GM18858 (cell line): ENCODE data around the gene ETFDH.
A peak's percentile ranks its signal among the peaks of the same experiment; 100 is the strongest.
"Not testable (repeated sequence)": the region's sequence is repeated elsewhere in the genome, so short reads cannot be mapped to it uniquely, and the experiment has no call there.

Experiments used
- ATAC-seq: cut with Tn5 transposase; IDR thresholded peaks from one replicate; pipeline ENCODE4 v1.9.1; 2021; ENCODE audit not compliant: unreplicated experiment

Gene ETFDH

DNA sequence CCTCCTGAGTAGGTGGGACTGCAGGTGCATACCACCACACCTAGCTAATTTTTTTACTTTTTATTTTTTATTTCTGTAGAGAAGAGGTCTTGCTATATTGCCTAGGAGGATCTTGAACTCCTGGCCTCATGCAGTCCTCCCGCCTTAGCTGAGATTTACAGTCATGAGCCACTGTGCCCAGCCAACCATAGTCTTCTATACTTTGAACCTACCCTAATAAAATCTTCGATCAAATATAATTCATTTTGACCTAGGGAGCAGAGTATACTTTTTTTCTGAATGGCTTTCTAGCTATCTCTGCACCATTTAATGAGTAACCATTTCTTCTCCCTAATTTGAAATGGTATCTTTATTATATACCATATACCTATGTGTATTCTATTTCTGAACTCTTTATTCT, 6.7 kb downstream of the ETFDH start:
- ATAC-seq: no peak

DNA sequence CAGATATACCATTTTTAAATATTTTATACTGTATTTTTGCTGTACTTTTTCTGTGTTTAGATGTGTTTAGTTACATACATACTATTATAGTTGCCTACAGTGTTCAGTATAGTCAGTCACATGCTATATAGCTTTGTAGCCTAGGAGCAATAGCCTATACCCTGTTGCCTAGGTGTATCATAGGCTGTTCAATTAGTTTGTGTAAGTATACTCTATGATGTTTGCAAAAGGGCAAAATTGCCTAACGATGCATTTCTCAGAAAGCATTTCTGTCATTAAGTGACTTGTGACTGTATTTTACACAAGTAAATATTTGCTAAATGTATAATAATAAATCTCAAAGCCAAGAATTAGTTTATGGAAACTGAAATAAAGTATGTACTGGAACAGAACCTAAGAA, 9.5 kb downstream of the ETFDH start:
- no peak for ATAC-seq

DNA sequence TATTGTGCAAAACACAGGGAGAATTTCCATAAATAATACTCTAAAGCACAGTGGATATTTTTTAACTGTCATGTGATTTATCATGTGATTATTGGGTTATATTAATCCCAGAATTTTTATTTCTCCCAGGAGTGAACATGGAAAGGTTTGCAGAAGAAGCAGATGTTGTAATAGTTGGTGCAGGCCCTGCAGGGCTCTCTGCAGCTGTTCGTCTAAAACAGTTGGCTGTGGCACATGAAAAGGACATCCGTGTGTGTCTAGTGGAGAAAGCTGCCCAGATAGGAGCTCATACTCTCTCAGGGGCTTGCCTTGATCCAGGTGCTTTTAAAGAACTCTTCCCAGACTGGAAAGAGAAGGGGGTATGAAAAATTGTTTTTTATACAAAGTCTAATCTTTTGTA, 10.0 kb downstream of the ETFDH start:
- no peak for ATAC-seq

DNA sequence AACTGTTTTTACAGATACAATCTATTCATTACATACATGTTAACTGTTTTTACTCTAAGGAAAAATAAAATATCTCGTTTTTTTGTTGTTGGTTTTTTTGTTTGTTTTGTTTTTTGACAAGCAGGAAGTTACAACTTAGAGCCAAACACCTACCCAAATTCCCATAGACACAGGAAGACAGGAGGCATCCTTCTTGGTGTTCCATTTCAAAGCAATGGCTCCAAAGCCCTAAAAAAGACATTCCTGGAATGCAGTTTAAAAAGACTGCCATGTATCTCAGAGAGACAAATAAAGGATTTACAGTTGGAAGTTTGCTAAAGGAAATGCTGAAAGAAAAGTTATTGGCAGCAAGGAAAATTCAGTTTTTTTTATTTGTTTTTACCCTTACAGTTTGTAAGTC, 16.7 kb downstream of the ETFDH start:
- no peak for ATAC-seq

DNA sequence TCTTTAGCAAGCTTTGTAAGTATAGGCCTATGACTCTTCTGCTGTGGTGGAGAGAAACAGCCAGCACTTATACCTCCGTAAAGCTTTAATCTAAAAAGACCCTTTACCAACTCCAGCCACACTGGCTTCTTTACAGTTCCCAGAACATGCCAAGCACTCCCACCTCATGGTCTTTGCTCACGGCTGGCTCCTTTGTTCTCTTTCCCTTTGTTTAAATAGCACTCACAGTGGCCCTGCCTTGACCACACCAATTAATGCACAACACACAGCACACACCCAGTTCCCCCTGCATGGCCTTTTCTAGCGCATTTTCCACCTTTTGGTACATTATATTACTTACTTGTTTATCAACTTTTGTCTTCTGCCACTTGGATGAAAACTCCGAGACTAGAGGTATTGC, 32.2 kb downstream of the ETFDH start:
- ATAC-seq: no peak

DNA sequence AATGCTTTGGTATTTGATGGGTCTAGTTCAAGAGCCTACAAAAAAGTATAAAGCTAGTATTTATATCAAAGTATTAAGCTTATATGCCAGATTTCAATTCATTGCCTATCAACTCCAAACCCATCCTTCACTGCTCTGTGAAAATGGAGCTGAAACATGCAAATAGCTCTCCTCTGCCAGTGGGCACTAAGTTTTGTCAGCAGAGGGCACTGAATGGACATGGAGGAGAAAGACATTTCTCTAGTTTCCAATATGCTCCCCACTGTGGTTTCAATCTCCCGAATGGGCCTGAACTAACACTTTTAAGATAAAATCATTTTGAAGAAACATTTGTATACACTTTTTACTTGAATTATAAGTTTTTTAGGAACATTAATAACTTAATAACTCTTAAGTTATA, 38.7 kb downstream of the ETFDH start:
- no peak for ATAC-seq

DNA sequence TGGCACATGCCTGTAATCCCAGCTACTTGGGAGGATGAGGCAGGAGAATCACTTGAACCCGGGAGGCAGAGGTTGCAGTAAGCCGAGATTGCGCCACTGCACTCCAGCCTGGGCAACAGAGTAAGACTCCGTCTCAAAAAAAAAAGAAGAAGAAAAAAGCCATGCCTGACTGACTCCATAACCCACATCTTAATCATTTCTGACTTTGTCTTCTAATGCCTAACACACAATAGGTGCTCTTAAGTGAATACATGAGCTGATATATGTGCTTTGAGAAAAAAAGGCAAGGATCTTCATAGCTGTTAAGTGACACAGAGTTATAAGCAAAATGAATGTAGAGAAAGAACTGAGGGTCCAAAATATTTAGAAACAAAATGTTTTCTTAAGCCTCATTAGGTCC, 40.5 kb downstream of the ETFDH start:
- ATAC-seq: not testable (repeated sequence)

DNA sequence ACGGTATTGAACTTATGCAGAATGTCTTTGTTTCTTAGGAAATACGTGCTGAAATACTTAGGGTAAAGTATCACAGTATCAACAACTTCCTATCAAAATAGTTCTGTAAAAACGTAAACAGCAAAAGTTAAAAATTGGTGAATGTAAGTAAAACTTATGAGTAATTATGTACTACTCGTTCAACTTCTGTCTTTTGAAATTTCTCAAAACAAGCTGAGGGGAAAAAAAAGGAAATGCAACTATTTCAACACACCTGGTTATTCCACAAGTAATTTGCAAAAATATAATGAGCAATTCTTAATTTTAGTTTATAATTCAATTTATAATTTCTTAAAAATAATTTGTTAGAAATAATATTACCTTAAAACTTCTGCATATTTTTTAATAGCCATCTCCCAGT, 42.8 kb downstream of the ETFDH start:
- ATAC-seq: no peak

DNA sequence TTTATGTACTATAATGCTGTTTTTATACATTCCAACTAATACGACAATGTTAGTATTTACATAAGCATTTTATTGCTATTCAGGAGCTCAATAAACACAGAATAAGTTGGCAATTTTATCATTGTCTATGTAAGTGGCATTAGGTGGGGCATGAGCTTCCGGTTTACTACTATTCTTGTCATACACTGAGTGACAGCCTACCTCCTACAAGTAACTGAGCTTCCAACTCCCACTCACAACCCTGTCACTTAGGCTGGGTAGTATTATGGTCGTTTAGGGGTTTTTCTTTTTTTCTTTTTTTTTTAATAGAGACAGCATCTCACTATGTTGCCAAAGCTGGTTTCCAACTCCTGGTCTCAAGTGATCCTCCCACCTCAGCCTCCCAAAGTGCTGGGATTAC, 43.7 kb downstream of the ETFDH start:
- ATAC-seq: no peak

DNA sequence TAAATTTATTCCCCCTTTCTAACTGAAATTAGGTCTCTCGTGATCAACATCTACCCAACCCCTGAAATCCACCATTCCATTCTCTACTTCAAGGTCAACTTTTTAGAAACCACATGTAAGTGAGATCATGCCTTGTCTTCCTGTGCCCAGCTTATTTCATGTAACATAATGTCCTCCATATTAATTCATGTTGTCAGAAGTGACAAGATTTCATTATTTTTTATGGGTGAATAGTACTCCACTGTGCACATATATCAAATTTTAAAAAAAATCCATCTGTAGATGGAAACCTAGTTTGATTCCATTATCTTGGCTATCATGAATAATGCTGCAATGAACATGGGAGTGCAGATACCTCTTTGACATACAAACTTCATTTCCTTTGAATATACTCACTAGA, 49.6 kb downstream of the ETFDH start:
- no peak for ATAC-seq

DNA sequence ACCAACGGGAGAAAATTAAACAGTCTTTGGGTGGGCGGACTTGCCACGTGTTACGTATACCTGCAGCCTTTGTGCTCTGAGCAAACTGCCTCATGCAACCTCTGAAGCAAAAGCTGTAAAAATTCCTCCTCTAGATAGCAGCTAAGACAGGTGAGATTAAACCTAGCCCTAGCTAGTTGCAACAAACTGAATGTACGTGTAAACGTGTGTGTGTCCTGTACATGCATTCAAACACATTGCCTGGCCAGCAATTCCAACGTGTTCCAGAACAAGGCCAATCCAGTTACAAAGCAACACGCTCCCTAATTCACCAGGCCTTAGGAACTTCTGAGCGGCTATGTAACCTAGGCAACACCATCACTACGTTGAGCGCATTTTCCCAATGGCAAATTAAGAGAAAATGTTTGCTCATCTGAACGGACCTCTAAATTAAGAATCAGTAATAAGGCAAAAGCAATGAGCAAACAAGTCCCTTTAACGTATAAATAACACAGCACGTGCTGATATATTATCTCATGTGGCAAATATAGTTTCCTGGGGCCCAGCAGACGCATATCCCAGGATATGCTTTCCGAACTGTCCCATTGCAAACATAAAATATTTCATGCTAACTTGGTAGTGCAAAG, 50.3 kb downstream of the ETFDH start:
- ATAC-seq: peak; percentile 9

DNA sequence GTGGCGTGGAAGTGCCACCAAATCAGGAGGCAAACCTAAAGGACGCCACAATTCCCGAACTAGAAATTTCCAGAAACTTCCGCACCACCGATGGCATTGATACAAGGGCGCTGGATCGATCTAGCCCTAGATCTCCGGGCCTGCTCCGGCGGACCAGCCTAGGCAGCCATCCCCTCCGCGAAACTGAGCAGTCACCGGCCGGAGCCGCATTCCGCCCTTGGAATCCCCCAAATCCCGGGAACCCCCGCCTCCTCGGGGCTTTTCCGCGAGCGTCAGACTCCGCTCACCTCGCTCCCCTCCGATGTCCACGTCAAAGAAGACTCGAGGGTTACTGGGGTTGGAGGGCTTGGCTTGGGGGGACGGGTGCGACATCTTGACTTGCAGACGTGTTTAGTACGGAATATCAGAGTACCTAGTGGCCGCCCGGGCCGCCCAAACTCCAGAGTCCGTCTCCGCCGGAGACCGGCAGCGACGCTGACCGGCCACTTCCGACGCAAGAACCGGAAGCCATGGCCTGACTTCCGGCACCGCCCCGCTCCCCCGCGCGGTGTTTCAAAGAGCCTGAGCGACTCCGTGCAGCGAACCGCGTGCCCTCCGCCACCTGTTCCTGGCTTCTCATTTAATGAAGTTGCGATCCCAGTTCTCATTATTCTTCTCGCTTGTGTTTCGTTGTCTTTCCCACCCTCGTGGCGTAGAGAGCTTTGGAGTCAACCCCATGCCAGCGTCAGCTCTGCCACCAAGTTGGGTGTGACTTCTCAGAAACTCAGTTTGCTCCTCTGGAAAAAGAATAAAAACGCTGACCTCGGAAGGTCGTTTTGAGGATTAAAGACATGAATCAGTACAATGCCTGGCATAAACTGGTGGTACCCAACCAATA, 51.1 kb downstream of the ETFDH start, which contains the start of gene PPID:
TSS of gene PPID (minus strand) at position 480 of the 877 bp plus-strand sequence. CDS start at position 372, 108 bp downstream.
- ATAC-seq: peak; percentile 93

DNA sequence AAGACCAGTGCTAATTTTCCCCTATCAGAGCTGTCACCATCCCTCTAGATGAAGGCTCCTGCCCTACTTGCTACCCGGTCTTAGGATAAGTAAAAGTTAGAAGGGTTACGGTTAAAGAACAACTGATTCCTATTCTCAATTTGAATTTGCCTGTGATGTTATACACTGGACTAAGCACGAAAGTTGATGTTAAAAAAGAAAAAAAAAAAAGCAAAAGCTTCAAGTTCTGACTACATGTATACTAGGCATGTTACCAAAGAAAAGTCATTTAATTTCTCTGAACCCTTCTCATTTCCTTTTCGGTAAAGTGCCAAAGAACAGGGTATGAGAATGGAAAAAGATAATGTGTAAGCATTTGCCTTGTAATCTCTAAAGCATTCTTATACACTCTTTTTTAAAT, 52.5 kb downstream of the ETFDH start:
- no peak for ATAC-seq

DNA sequence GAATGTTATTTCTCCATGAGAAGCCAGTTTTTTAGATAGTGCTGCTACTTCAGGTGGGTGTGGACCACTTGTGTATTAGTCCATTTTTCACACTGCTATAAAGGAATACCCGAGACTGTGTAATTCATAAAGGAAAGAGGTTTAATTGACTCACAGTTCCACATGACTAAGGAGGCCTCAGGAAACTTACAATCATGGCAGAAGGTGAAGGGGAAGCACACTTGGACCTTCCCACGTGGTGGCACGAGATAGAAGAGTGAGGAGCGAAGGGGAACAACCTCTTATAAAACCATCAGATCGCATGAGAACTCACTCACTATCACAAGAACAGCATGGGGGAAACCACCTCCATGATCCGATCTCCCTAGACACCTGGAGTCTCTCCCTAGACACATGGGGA, 54.5 kb downstream of the ETFDH start:
- no peak for ATAC-seq

DNA sequence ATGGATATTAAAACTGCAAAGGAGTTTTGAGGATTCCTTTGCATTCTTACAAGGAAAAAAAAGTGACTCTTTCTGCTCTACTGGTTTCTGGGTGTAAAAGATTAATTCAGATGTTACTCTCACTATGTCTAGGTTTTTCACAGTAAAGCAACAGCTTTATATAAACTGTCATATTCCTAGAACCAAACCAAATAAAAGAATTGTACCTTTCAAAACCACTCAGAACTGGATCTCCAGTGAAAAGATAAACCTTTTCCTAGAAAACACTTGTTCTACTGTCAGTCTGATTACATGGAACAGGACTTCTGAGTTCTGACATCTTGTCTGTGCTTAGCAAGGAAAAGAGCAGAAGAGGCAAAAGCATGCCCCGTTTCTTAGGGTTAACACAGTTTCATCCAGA, 56.1 kb downstream of the ETFDH start:
- ATAC-seq: no peak

DNA sequence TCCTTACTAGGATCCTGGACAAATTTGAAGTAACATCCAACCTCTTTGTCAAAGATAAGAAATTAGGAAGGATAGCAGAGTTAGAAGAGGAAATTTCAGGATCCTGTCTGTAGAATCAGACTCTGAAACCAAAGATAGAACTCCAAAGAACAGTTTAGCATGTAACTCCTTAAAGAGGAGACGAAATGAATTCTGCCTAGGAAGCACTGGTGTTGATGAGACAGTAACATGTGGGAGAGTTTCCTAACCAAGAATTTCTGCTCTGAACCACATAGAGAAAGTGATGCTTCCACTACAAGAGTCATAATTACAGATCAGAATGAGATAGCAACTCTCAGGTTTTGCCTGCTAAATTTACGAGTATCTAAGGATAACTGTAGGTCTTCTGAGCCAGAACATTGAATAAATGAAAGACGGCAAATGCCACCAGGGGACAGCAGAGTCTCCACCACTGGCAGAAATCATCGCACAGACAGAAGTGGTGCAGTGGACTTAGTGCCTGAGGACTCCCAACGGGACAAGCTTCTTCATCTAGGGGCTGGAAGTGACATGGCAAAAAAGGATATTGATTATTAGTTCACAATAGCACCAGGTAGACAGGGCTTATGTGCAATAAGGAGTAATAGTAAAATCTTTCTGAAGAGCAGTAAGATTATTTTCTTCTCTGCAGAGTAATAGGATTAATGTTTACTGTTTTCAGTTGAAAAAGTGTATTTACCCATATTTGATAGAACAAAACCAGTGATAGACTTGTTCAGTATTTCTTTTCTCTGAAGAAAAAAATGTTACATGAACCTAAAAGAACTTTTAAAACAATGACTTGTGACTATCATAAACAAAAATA, 57.8 kb downstream of the ETFDH start:
- peak; percentile 59 for ATAC-seq

DNA sequence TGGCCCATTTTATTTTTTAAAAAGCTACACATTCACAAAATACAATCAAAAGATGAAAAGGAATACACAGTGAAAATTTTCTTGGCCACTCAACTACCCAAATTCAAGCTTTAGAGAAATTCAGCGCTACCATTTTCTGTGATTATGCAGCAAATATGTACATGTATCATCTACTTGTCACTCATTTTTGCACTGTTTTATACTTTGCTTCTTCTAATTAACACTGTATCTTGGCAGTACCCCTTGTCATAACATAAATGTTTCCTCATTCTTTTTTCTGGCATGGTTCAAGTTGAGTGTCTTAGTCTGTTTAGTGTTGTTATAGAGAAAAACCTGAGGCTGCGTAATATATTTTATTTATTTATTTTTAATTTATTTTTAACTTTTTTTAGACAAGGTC, 66.8 kb downstream of the ETFDH start:
- ATAC-seq: no peak

DNA sequence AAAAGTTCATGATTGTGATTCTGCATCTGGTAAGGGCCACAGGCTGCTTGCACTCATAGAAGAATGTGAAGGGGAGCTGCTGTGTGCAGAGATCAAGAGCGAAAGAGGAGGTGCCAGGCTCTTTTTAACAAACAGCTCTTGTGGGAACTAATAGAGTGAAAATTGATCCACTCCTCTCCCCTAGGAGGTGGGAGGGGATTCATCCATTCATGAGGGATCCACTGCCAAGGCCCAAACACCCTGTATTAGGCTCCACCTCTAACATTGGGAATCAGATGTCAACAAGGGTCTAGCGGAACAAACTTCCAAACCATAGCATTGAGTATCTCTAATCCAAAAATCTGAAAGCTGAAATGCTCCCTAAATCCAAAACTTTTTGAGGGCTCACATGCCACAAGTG, 67.5 kb downstream of the ETFDH start:
- ATAC-seq: no peak

DNA sequence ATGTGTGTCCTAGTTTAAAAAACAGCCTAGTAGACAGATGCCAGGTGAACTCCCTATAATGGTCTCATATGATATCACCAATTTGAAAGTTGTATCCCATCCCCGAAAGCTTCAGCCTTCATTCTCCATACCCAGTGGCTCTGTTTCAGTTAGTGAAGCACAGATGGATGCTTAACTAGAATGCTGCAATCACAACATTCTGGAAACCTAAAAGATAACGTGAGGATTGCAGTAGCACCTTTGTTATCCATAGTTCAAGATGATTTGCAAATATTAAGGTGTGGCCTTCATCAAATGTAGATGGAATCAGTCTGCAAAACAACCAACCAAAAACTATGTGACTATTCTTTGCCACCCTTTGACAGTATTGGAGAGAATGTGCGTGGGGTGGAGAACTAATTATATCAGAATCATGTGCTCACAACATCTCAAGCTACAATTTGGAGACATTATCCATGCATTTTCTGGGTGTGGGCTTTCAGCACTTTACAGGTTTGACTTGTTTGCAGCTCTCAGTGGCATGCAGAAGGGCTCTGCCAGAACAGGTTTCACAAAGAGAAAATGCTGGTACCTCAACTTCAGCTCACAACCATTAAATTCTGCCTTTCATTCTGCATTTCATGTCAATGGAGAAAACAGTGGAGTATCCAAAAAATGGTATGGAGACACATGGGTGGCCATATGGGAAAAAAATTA, 69.4 kb downstream of the ETFDH start:
- no peak for ATAC-seq

DNA sequence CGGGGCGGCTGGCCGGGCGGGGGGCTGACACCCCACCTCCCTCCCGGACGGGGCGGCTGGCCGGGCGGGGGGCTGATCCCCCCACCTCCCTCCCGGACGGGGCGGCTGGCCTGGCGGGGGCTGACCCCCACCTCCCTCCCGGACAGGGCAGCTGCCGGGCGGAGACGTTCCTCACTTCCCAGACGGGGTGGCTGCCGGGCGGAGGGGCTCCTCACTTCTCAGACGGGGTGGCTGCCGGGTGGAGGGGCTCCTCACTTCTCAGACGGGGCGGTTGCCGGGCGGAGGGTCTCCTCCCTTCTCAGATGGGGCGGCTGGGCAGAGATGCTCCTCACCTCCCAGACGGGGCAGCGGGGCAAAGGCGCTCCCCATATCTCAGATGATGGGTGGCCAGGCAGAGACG, 74.4 kb downstream of the ETFDH start:
- not testable (repeated sequence) for ATAC-seq

DNA sequence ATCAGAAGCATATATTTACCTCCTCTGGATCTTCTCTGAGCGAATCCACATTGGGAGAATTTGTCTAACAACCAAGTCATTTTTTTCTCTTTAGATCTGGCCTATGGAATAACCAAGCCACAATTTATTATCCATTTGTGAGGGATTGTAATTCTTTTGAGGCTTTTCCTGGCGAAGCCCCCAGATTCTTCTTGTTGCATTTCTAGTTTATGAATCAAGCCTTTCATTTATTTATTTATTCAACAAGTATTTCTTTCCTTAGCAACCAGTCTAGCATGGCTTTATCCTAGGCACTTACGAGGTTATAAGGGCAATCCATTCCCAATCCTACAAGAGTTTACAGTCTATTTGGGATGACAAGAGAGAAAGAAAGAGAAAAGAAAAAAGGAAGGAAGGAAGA, 78.3 kb downstream of the ETFDH start:
- ATAC-seq: no peak
